Measurements from ENCODE around the gene PIP5K1A.

DNA sequence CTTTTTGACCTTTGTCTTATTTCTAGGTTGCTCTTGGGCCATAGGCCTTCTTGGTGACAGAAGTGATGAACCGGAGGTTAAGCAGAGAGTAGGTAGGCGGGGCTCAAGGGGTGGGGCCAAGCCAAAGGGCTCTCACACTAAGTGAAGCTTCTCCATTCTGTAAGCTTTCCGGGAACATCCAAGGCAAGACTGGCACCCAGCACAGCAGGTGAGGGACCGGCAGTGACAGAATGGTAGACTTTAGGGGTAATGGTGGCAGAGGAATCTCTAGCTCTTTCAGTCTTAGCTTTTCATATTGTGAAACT is 41.9 kb upstream of the PIP5K1A start, which contains the start of gene TNFAIP8L2:
- TF ChIP-seq CTCF (IDR thresholded peaks at IDR 0.05) (no peak), POLR2A (IDR thresholded peaks at IDR 0.05) (no peak), POLR2AphosphoS5 (IDR thresholded peaks at IDR 0.05) (no peak)

All from stomach (tissue), 4 donors.